Stimulated activated CD8-positive, alpha-beta memory T cell treated with anti-CD3 and anti-CD28 coated beads, Interleukin-2, amount 100 ng/mL, for 48 hours (primary cell): ENCODE data around the gene SNX10.

Experiments used
- DNase-seq, 2 donors: peaks; one replicate each; pipeline ENCODE4 v3.0.0-alpha.2; 2020; ENCODE audit warnings: low read depth in 2 of 2

SNX10 gene

GRCh38 chr7:26399736-26400135 lies 108.1 kb downstream of the SNX10 start:
- no peak for DNase-seq

GRCh38 chr7:26403640-26404039 lies 112.0 kb downstream of the SNX10 start:
- no peak for DNase-seq

- no peak for DNase-seq
These were observed 112.7 kb downstream of the SNX10 start for GRCh38 chr7:26404189-26404996.

GRCh38 chr7:26406433-26406832 lies 114.8 kb downstream of the SNX10 start:
- no peak for DNase-seq

- DNase-seq, result no peak
These were observed 118.2 kb downstream of the SNX10 start for GRCh38 chr7:26409661-26410547.

- DNase-seq, result no peak
These were observed 121.5 kb downstream of the SNX10 start for GRCh38 chr7:26413007-26413691.

- no peak for DNase-seq
These were observed 124.3 kb downstream of the SNX10 start for GRCh38 chr7:26416004-26416403.

GRCh38 chr7:26417911-26418413 lies 126.3 kb downstream of the SNX10 start:
- DNase-seq, result no peak

- no peak for DNase-seq
These were observed 127.5 kb downstream of the SNX10 start for GRCh38 chr7:26419198-26419597.

- no peak for DNase-seq
These were observed 128.9 kb downstream of the SNX10 start for GRCh38 chr7:26420422-26421019.

GRCh38 chr7:26422761-26423160 lies 131.1 kb downstream of the SNX10 start:
- DNase-seq, result no peak

- no peak for DNase-seq
These were observed 131.8 kb downstream of the SNX10 start for GRCh38 chr7:26423436-26423835.
